GM23338 (cell line): Measurements from ENCODE around the gene CCL20. TPM values are rescaled to one million over a fixed set of nuclear protein-coding genes. Genes with fewer than 3 reads are reported as not detected.

ENCODE experiments used
- ATAC-seq: fragments of 200-7000 bp; cut with Tn5 transposase; 3 replicates; pipeline ENCODE4 v1.9.1; 2020
- DNase-seq: peaks from one replicate; pipeline ENCODE4 v3.0.0-alpha.2; 2015; ENCODE audit warnings: low spot score
- H2AFZ ChIP-seq: fragments of 200-600 bp; sonication (generic); 2 replicates; pipeline ENCODE4 v1.8.0; 2016; ENCODE audit warnings: antibody characterized with exemption, mild to moderate bottlenecking, moderate library complexity
- H3F3A ChIP-seq: fragments of 200-600 bp; sonication (generic); replicated peaks from 2 replicates; pipeline ENCODE4 v1.8.0; 2017; ENCODE audit warnings: antibody characterized with exemption, mixed run types, low read depth
- H3K27ac ChIP-seq: fragments of 200-600 bp; sonication (generic); 2 replicates; pipeline ENCODE4 v1.6.1; 2016; ENCODE audit warnings: low read depth
- H3K27me3 ChIP-seq: fragments of 200-600 bp; sonication (generic); 2 replicates; pipeline ENCODE4 v1.8.0; 2016; ENCODE audit warnings: mild to moderate bottlenecking, mixed run types, moderate library complexity; ENCODE audit not compliant: insufficient read depth
- H3K36me3 ChIP-seq: fragments of 200-600 bp; sonication (generic); 2 replicates; pipeline ENCODE4 v1.8.0; 2016; ENCODE audit warnings: mild to moderate bottlenecking; ENCODE audit not compliant: insufficient read depth
- H3K4me1 ChIP-seq: fragments of 200-600 bp; sonication (generic); 2 replicates; pipeline ENCODE4 v1.8.0; 2016; ENCODE audit warnings: mild to moderate bottlenecking, moderate library complexity; ENCODE audit not compliant: insufficient read depth
- H3K4me2 ChIP-seq: fragments of 200-600 bp; sonication (generic); 2 replicates; pipeline ENCODE4 v1.7.1; 2017; ENCODE audit warnings: mixed run types
- H3K4me3 ChIP-seq: fragments of 200-600 bp; sonication (generic); 2 replicates; pipeline ENCODE4 v1.6.1; 2016; ENCODE audit warnings: mixed run types
- H3K79me2 ChIP-seq: fragments of 200-600 bp; sonication (generic); replicated peaks from 2 replicates; pipeline ENCODE4 v1.8.0; 2017; ENCODE audit warnings: mild to moderate bottlenecking; ENCODE audit not compliant: insufficient read depth
- H3K9me2 ChIP-seq: fragments of 200-600 bp; sonication (generic); 2 replicates; pipeline ENCODE4 v1.8.0; 2017; ENCODE audit not compliant: insufficient read depth
- H4K20me1 ChIP-seq: fragments of 200-600 bp; sonication (generic); replicated peaks from 2 replicates; pipeline ENCODE4 v1.8.0; 2017; ENCODE audit warnings: mild to moderate bottlenecking; ENCODE audit not compliant: insufficient read depth
- H3K27ac Mint-ChIP-seq: 2 replicates; pipeline ENCODE4 v1.8.0; 2020; ENCODE audit warnings: inconsistent platforms, mild to moderate bottlenecking, moderate library complexity, mixed read lengths
- H3K27me3 Mint-ChIP-seq: 3 replicates; pipeline ENCODE4 v1.8.0; 2022; ENCODE audit warnings: low read depth, mild to moderate bottlenecking, moderate library complexity, mixed read lengths, inconsistent platforms; ENCODE audit not compliant: insufficient read depth, poor library complexity
- H3K36me3 Mint-ChIP-seq: 3 replicates; pipeline ENCODE4 v1.8.0; 2021; ENCODE audit warnings: low read depth, mild to moderate bottlenecking, inconsistent platforms, moderate library complexity, mixed read lengths
- H3K4me1 Mint-ChIP-seq: 3 replicates; pipeline ENCODE4 v1.8.0; 2020; ENCODE audit warnings: mild to moderate bottlenecking, inconsistent platforms, mixed read lengths
- H3K4me3 Mint-ChIP-seq: 3 replicates; pipeline ENCODE4 v1.8.0; 2021; ENCODE audit warnings: moderate library complexity, mild to moderate bottlenecking, inconsistent platforms, mixed read lengths
- H3K9me3 Mint-ChIP-seq: 3 replicates; pipeline ENCODE4 v1.8.0; 2020; ENCODE audit warnings: moderate library complexity, mild to moderate bottlenecking, inconsistent platforms, mixed read lengths
- CREB1 ChIP-seq: fragments of 250-450 bp; sonication (Bioruptor Pico); IDR thresholded peaks from 2 replicates; pipeline ENCODE4 v1.5.0; 2020; ENCODE audit warnings: low read depth, mild to moderate bottlenecking, moderate library complexity
- EZH2 ChIP-seq: fragments of 200-600 bp; sonication (generic); IDR thresholded peaks from one replicate; pipeline ENCODE4 v1.8.0; 2017; ENCODE audit warnings: antibody characterized with exemption, mild to moderate bottlenecking, low read depth; ENCODE audit not compliant: unreplicated experiment
- EZH2phosphoT487 ChIP-seq: fragments of 200-600 bp; sonication (generic); IDR thresholded peaks from one replicate; pipeline ENCODE4 v1.8.1; 2018; ENCODE audit warnings: antibody characterized with exemption; ENCODE audit not compliant: unreplicated experiment
- JUNB ChIP-seq: IDR thresholded peaks from one replicate; pipeline ENCODE4 v1.6.1; 2016; ENCODE audit warnings: antibody characterized with exemption; ENCODE audit not compliant: unreplicated experiment
- NANOG ChIP-seq: IDR thresholded peaks from 2 replicates; pipeline ENCODE4 v1.6.1; 2016; ENCODE audit warnings: antibody characterized with exemption, borderline replicate concordance
- POLR2AphosphoS5 ChIP-seq: IDR thresholded peaks from 2 replicates; pipeline ENCODE4 v1.6.1; 2016; ENCODE audit warnings: antibody characterized with exemption, low read depth
- REST ChIP-seq: IDR thresholded peaks from one replicate; pipeline ENCODE4 v1.6.1; 2018; ENCODE audit warnings: antibody characterized with exemption; ENCODE audit not compliant: unreplicated experiment
- STAT1 ChIP-seq: IDR thresholded peaks from one replicate; pipeline ENCODE4 v1.6.1; 2016; ENCODE audit warnings: antibody characterized with exemption; ENCODE audit not compliant: unreplicated experiment
- ZNF114 ChIP-seq: fragments of 250-450 bp; sonication (Bioruptor Pico); IDR thresholded peaks from 2 replicates; pipeline ENCODE4 v1.5.0; 2020; ENCODE audit warnings: mild to moderate bottlenecking, moderate library complexity
- ZNF331 ChIP-seq: fragments of 250-450 bp; sonication (Bioruptor Pico); IDR thresholded peaks from 2 replicates; pipeline ENCODE4 v1.5.0; 2020; ENCODE audit warnings: low read depth, mild to moderate bottlenecking, moderate library complexity
- polyA plus RNA-seq: library from polyadenylated mRNA; unstranded; fragments of >200 nt; fragmentation: Nextera tagmentation; extraction: Ambion mirVana; gene quantifications from 2 replicates; pipeline ENCODE4 v1.2.1, GENCODE V29; 2016
- total RNA-seq: library from RNA; depleted of rRNA; stranded (reverse); fragments of >200 nt; shearing (Covaris generic); gene quantifications from 2 replicates; pipeline ENCODE4 v1.2.3, GENCODE V29; 2014
- TF ChIP-seq, protein P1 (sequence below), 2 experiments: fragments of 200-600 bp in 1 of 2; sonication (generic) in 1 of 2; conservative IDR thresholded peaks; 2 replicates each; pipeline versions ENCODE4 v1.5.1 to v1.6.1; 2016 to 2017; ENCODE audit warnings: antibody characterized with exemption in 2 of 2, low read depth in 2 of 2, mild to moderate bottlenecking in 2 of 2, moderate library complexity in 1 of 2
- TF ChIP-seq, protein P2 (sequence below): IDR thresholded peaks from 2 replicates; pipeline ENCODE4 v1.6.1; 2016; ENCODE audit warnings: antibody characterized with exemption
- TF ChIP-seq, protein P3 (sequence below): fragments of 250-450 bp; sonication (Bioruptor Pico); IDR thresholded peaks from 2 replicates; pipeline ENCODE4 v1.5.0; 2020; ENCODE audit warnings: mild to moderate bottlenecking, moderate library complexity

Gene CCL20
- total and polyA plus RNA-seq, 2 experiments from 2014 or later = not detected

DNA sequence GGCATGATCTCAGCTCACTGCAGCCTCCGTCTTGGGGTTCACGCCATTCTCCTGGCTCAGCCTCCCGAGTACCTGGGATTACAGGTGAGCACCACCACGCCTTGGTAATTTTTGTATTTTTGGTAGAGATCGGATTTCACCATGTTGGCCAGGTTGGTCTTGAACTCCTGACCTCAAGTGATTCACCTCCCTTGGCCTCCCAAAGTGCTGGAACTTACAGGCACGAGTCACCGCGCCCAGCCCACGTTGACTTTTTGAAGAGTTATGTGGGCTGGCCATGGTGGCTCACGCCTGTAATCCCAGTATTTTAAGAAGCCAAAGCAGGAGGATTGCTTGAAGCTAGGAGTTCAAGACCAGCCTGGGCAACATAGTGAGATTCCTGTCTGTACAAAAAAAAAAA is 20.8 kb downstream of the CCL20 start:
- H3K4me1 ChIP-seq = no peaks in the 10 kb centered on the region
- H2AFZ ChIP-seq = no peak overlapping the region
- H3K36me3 ChIP-seq = no peaks in the 10 kb centered on the region
- no peak for ATAC-seq
- H3K4me2 ChIP-seq = no peak overlapping the region
- DNase-seq = no peak
- peaks cover 9% of the 10 kb centered on the region; the same call in 2 of the 3 replicates for H3K9me3 Mint-ChIP-seq
- no peaks in the 10 kb centered on the region for H3K36me3 Mint-ChIP-seq
- no peaks in the 10 kb centered on the region for H3K27me3 Mint-ChIP-seq
- H4K20me1 ChIP-seq = no peaks in the 10 kb centered on the region
- no peak overlapping the region for H3K4me3 Mint-ChIP-seq
- no peak overlapping the region for H3K4me3 ChIP-seq
- H3F3A ChIP-seq = no peaks in the 10 kb centered on the region
- H3K27ac ChIP-seq = no peak overlapping the region
- H3K27ac Mint-ChIP-seq = no peak overlapping the region
- TF ChIP-seq EZH2 = no peak
- TF ChIP-seq NANOG = no peak
- no peak for TF ChIP-seq EZH2phosphoT487
- TF ChIP-seq, protein P1, sequence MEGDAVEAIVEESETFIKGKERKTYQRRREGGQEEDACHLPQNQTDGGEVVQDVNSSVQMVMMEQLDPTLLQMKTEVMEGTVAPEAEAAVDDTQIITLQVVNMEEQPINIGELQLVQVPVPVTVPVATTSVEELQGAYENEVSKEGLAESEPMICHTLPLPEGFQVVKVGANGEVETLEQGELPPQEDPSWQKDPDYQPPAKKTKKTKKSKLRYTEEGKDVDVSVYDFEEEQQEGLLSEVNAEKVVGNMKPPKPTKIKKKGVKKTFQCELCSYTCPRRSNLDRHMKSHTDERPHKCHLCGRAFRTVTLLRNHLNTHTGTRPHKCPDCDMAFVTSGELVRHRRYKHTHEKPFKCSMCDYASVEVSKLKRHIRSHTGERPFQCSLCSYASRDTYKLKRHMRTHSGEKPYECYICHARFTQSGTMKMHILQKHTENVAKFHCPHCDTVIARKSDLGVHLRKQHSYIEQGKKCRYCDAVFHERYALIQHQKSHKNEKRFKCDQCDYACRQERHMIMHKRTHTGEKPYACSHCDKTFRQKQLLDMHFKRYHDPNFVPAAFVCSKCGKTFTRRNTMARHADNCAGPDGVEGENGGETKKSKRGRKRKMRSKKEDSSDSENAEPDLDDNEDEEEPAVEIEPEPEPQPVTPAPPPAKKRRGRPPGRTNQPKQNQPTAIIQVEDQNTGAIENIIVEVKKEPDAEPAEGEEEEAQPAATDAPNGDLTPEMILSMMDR (conservative IDR thresholded peaks at IDR 0.05; ENCODE audit: low read depth in 2 of 2) = no peak
- no peak for TF ChIP-seq REST
- TF ChIP-seq, protein P2, sequence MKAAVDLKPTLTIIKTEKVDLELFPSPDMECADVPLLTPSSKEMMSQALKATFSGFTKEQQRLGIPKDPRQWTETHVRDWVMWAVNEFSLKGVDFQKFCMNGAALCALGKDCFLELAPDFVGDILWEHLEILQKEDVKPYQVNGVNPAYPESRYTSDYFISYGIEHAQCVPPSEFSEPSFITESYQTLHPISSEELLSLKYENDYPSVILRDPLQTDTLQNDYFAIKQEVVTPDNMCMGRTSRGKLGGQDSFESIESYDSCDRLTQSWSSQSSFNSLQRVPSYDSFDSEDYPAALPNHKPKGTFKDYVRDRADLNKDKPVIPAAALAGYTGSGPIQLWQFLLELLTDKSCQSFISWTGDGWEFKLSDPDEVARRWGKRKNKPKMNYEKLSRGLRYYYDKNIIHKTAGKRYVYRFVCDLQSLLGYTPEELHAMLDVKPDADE = no peak
- TF ChIP-seq ZNF331 = no peak
- no peak for TF ChIP-seq POLR2AphosphoS5
- TF ChIP-seq JUNB = no peak
- no peak for TF ChIP-seq CREB1 (CRISPR knock-in tag)
- TF ChIP-seq, protein P3, sequence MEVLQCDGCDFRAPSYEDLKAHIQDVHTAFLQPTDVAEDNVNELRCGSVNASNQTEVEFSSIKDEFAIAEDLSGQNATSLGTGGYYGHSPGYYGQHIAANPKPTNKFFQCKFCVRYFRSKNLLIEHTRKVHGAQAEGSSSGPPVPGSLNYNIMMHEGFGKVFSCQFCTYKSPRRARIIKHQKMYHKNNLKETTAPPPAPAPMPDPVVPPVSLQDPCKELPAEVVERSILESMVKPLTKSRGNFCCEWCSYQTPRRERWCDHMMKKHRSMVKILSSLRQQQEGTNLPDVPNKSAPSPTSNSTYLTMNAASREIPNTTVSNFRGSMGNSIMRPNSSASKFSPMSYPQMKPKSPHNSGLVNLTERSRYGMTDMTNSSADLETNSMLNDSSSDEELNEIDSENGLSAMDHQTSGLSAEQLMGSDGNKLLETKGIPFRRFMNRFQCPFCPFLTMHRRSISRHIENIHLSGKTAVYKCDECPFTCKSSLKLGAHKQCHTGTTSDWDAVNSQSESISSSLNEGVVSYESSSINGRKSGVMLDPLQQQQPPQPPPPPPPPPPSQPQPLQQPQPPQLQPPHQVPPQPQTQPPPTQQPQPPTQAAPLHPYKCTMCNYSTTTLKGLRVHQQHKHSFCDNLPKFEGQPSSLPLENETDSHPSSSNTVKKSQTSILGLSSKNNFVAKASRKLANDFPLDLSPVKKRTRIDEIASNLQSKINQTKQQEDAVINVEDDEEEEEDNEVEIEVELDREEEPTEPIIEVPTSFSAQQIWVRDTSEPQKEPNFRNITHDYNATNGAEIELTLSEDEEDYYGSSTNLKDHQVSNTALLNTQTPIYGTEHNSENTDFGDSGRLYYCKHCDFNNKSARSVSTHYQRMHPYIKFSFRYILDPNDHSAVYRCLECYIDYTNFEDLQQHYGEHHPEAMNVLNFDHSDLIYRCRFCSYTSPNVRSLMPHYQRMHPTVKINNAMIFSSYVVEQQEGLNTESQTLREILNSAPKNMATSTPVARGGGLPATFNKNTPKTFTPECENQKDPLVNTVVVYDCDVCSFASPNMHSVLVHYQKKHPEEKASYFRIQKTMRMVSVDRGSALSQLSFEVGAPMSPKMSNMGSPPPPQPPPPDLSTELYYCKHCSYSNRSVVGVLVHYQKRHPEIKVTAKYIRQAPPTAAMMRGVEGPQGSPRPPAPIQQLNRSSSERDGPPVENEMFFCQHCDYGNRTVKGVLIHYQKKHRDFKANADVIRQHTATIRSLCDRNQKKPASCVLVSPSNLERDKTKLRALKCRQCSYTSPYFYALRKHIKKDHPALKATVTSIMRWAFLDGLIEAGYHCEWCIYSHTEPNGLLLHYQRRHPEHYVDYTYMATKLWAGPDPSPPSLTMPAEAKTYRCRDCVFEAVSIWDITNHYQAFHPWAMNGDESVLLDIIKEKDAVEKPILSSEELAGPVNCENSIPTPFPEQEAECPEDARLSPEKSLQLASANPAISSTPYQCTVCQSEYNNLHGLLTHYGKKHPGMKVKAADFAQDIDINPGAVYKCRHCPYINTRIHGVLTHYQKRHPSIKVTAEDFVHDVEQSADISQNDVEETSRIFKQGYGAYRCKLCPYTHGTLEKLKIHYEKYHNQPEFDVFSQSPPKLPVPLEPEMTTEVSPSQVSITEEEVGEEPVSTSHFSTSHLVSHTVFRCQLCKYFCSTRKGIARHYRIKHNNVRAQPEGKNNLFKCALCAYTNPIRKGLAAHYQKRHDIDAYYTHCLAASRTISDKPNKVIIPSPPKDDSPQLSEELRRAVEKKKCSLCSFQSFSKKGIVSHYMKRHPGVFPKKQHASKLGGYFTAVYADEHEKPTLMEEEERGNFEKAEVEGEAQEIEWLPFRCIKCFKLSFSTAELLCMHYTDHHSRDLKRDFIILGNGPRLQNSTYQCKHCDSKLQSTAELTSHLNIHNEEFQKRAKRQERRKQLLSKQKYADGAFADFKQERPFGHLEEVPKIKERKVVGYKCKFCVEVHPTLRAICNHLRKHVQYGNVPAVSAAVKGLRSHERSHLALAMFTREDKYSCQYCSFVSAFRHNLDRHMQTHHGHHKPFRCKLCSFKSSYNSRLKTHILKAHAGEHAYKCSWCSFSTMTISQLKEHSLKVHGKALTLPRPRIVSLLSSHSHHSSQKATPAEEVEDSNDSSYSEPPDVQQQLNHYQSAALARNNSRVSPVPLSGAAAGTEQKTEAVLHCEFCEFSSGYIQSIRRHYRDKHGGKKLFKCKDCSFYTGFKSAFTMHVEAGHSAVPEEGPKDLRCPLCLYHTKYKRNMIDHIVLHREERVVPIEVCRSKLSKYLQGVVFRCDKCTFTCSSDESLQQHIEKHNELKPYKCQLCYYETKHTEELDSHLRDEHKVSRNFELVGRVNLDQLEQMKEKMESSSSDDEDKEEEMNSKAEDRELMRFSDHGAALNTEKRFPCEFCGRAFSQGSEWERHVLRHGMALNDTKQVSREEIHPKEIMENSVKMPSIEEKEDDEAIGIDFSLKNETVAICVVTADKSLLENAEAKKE = no peak
- no peak for TF ChIP-seq STAT1
- TF ChIP-seq ZNF114 = no peak
- H3K9me2 ChIP-seq = no peaks in the 10 kb centered on the region; the same call in 1 of the 2 replicates
- H3K27me3 ChIP-seq = no peaks in the 10 kb centered on the region
- no peaks in the 10 kb centered on the region for H3K79me2 ChIP-seq
- H3K4me1 Mint-ChIP-seq = no peaks in the 10 kb centered on the region
